NCI-H1694 treated with DMSO at 0.1 percent for 48 hours (cell line): Measurements from ENCODE around the gene PRKCH.
"Not testable (repeated sequence)": the region's sequence is repeated elsewhere in the genome, so short reads cannot be mapped to it uniquely, and the experiment has no call there.

ENCODE experiments used
- DNase-seq: peaks from one replicate; lab custom pipeline; 2025; lab: John Stamatoyannopoulos, UW

PRKCH gene

GRCh38 chr14:61394542-61394941, 73.2 kb downstream of the PRKCH start:
- no peak for DNase-seq

- DNase-seq: no peak
These were observed 73.8 kb downstream of the PRKCH start for GRCh38 chr14:61395115-61395725.

GRCh38 chr14:61396279-61396678, 74.9 kb downstream of the PRKCH start:
- no peak for DNase-seq

GRCh38 chr14:61396694-61397093, 75.3 kb downstream of the PRKCH start:
- no peak for DNase-seq

DNA sequence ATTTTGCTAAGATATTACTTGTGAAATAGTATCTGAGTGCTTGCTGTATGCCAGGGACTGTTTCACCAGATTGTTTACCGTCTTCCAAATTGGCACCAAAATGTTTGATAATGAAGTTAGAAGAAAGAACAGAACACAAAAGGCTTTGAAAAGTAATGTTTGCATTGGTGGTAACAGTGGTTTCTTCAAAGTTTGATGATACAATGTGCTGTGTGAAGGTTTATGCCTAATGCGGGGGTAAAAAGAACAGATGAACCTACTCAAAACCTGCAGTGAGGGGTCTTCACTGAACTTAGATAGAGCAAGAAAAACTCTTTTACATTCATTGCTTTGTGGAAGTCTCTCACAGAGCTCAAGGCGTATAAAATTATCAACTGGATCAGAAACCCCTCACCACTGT, 76.2 kb downstream of the PRKCH start:
- DNase-seq: no peak

DNA sequence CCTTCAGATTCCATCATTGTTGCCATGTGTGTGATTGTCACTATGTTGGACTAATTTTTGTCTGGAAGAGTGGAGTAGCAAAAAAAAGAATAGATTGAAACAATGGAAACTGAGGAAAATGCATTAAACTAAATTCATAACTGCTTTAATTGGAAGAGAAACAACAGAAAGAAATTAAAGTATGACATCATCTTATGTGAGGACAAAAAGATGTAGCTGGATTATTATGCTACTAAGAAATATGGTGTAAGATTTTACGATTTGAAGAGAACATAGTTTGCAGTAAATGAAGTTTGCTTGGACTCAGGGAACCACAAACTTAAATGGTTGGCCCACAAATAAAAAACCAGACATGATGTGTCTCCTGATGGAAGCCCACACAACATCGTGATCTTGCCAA, 76.8 kb downstream of the PRKCH start:
- no peak for DNase-seq

GRCh38 chr14:61399365-61399764, 78.0 kb downstream of the PRKCH start:
- DNase-seq: no peak

DNA sequence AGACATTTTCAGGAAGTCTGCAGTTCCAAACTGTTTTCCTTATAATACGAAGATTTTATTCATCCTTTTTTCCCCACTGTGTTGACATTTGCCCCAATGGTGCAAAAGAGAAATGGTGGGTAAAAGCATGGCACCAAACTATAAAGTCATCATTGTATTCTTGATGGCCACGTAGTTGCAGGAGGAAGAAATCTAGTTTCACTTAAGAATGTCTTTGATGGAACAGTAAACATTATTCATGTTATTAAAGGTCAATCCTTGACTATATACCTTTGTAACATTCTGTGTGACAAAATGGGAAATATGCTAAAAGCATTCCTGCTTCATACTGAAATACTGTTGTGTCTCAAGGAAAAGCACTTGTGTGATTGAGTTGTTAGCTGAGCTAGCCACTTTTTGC, 80.1 kb downstream of the PRKCH start:
- no peak for DNase-seq

- no peak for DNase-seq
These were observed 82.0 kb downstream of the PRKCH start for GRCh38 chr14:61403411-61403810.

GRCh38 chr14:61404637-61405036, 83.3 kb downstream of the PRKCH start:
- no peak for DNase-seq

GRCh38 chr14:61406198-61406597, 84.8 kb downstream of the PRKCH start:
- DNase-seq: no peak

DNA sequence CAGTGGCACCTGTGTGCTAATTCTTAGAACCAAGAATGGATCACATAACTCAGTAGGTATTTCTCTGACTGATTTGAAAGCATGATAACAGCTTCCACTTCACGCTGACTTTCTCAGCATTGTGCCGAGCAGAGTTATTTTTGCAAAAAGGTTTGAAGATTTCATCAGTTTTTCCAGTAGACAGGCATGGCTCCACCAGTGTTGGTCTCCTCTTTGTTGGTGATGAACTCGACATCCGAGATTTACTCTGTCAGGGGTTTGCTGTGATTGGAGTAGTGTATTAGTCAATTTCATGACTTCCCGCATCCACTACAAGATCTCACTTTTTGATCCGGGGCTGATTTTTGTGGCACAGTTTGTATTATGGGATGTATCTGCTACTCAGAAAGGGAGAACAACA, 85.3 kb downstream of the PRKCH start:
- no peak for DNase-seq

- no peak for DNase-seq
These were observed 87.1 kb downstream of the PRKCH start for GRCh38 chr14:61408498-61408897.

DNA sequence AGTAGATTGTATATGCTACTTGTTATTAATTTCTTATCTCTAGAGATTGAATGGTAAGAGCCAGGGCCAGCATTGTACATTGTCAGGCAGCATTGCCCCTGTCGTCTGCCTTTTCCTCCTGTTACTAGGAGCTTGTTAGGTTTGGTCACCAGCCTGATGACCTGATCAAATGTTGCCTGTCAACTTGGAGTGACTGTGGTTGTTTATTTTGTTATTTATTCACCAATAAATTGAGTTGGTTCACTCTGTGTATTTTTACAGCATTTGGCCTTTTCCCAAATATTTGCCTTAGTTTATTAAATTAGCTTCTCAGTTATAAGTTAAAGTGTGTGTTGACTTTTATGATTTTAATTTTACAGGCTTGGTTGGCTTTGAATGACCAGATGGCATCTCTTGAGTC, 88.4 kb downstream of the PRKCH start:
- no peak for DNase-seq

DNA sequence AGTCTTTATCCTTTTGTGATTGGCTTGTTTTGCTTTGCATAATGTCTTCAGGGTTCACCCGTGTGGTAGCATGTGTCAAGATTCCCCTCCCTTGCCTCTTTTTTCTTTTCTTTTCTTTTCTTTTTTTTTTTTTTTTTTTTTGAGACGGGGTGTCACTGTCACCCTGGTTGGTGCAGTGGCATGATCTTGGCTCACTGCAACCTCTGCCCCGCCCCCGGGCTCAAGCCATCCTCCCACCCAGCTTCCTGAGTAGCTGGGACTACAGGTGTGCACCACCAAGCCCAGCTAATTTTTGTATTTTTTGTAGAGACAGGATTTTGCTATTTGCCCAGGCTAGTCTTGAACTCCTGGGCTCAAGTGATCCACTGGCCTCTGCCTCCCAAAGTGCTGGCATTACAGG, 94.6 kb downstream of the PRKCH start:
- not testable (repeated sequence) for DNase-seq

DNA sequence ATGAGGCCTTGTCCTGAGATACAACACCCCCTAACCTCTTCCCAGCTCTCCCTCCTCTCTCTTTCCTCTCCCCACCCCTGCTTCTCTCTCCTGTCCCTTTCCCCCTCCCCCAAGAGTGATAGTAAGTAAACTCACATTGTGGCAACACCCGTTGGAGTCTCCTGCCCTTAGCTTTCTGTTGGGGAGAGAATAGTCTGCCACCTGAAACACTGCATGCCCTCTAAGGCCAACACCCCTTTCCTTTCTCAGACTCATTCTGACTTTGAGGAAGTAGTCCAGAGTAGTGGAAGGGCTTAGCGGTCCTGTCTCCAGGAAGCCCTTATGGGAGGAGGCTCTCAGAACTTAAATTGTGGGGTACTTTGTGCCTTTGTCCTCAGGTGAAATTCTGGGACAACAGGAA, 95.2 kb downstream of the PRKCH start:
- no peak for DNase-seq

DNA sequence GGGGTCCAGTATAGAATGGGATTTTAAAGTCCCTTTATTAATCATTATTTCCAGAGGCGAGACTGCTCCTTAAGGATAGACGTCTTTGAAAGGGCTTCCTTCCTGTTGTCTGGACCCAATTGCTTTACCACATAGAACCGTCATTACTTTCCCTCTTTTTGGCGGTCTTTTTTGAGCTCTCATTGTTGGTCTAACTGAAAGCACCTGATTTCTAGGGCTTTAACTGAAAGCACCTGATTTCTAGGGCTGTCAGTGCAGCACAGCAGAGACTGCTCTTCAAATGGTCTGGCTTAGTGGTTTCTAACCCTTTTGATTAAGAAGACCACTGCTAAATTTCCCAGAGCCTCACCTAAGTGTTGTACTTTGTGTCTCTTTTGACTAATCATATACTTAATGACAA, 95.8 kb downstream of the PRKCH start:
- DNase-seq: no peak

DNA sequence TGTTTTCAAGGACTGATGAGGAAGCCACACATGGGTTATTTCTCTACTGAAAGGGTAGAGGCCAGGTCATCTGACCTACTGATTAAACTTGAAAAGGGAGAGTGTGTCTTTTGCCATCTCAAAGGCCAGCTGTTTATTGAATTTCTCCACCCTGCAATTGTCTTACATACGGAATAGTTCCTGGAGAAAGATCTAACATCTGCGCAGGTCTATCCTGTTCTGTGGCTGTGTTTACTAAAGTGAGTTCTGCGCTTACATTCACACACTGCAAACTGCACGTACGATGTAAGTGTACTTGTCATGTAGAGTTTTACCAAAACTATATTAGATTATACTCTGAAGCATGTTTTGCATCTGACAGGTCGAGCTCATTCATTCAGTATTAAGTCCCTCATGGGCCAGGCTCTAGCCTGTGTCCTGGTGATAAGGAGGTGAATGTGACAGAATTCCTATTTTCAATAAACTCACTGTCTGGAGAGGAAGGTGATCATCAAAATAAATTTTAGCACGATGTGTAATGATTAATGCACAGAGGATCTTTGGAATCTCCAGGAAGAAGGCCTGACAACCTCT, 96.6 kb downstream of the PRKCH start:
- no peak for DNase-seq

- no peak for DNase-seq
These were observed 97.4 kb downstream of the PRKCH start for GRCh38 chr14:61418746-61419145.

- no peak for DNase-seq
These were observed 97.8 kb downstream of the PRKCH start for GRCh38 chr14:61419201-61419600.

DNA sequence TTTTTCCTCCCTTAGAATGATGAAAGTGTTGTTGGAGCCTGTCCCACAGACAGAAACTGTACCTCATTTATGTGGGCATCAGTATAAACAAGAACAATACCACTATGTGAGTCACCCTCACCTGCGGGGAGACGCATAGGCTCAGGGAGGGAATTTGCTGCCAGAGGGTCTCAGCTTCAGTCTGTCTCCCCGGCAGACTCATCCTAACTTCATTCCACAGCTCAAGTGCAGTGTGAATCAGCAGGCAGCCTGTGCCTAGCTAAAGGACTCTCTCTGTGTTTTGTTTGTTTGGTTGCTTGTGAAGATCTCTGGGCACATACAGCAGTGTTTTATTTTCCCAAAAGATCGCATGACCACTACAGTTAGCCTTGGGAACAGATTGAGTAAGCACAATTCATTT, 98.9 kb downstream of the PRKCH start:
- DNase-seq: no peak

DNA sequence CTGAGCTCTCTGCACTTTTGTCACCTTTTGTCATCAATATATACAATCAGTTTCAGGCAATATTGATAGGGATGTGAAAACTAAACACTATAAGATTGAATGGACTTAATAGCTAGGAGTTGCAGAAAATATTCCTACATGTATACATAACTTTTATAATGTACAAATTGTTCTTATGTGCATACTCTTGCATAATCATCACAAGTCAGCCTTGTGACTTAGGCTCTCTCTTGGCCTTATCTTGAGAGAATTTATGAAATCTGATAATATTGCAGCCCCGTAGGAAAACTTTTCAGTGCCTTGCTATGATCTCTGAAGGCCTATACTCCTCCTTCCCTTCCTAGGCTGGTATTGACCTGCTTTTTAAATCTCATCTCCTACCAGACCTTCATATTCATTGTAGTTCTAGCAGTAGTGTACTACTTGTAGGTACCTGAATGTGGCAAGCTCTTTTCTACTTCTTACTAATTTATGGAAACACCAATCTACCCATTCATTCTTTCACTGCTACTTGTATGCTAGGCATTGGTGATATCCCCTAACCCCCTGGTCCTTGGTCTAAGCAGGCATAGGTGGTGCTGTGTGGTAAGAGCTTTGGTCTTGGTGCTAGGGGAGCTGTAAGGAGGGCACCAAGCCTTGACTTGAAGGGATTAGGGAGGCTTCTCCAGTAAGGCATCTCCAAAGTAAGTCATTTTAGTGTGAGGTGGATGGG, 100.0 kb downstream of the PRKCH start:
- DNase-seq: no peak

- DNase-seq: no peak
These were observed 104.7 kb downstream of the PRKCH start for GRCh38 chr14:61426048-61426447.

GRCh38 chr14:61428261-61428660, 106.9 kb downstream of the PRKCH start:
- DNase-seq: no peak
